ENCODE results near the gene SORCS2. TPM values are rescaled to one million over a fixed set of nuclear protein-coding genes. Genes with fewer than 3 reads are reported as not detected.

SORCS2 gene
- total and polyA plus RNA-seq, 2 of the 8 experiments (the other 6 are each of a cell fraction or from before 2014, with no cell fraction given): 0.36 to 1.8 TPM

GRCh38 chr4:7641712-7642111 lies 449.4 kb downstream of the SORCS2 start (continued):
- no peak for TF ChIP-seq RAD21 (IDR thresholded peaks at IDR 0.05 in 1 of 2, conservative IDR thresholded peaks at IDR 0.05 in 1 of 2; ENCODE audit: low read depth in 2 of 2, low read length in 2 of 2)
